Endothelial cell (in vitro differentiated cells): ENCODE results near the gene RRAS2. TPM values are rescaled to one million over a fixed set of nuclear protein-coding genes. Genes with fewer than 3 reads are reported as not detected.

ENCODE experiments used
- DNase-seq: peaks from one replicate; pipeline ENCODE4 v3.0.0; 2021; ENCODE audit warnings: low spot score
- H3K27ac Mint-ChIP-seq: one replicate; pipeline ENCODE4 v1.8.0; 2021; ENCODE audit warnings: mixed read lengths, inconsistent platforms; ENCODE audit not compliant: unreplicated experiment
- H3K27me3 Mint-ChIP-seq: one replicate; pipeline ENCODE4 v1.8.0; 2021; ENCODE audit warnings: mild to moderate bottlenecking, moderate library complexity, mixed read lengths, inconsistent platforms; ENCODE audit not compliant: unreplicated experiment
- H3K36me3 Mint-ChIP-seq: one replicate; pipeline ENCODE4 v1.8.0; 2021; ENCODE audit warnings: mild to moderate bottlenecking, low read depth, mixed read lengths, inconsistent platforms; ENCODE audit not compliant: unreplicated experiment
- H3K4me1 Mint-ChIP-seq: one replicate; pipeline ENCODE4 v1.8.0; 2021; ENCODE audit warnings: mild to moderate bottlenecking, mixed read lengths, inconsistent platforms; ENCODE audit not compliant: unreplicated experiment
- H3K4me3 Mint-ChIP-seq: one replicate; pipeline ENCODE4 v1.8.0; 2021; ENCODE audit warnings: mild to moderate bottlenecking, mixed read lengths, inconsistent platforms; ENCODE audit not compliant: unreplicated experiment
- H3K9me3 Mint-ChIP-seq: one replicate; pipeline ENCODE4 v1.8.0; 2021; ENCODE audit warnings: mixed read lengths, inconsistent platforms; ENCODE audit not compliant: unreplicated experiment
- CTCF ChIP-seq: fragments of 200-600 bp; sonication (generic); IDR thresholded peaks from one replicate; pipeline ENCODE4 v1.5.0; 2021; ENCODE audit warnings: antibody characterized with exemption; ENCODE audit not compliant: unreplicated experiment
- total RNA-seq: library from RNA; stranded (reverse); fragmentation: NEBNext Ultra II Directional; extraction: Animal tissue kit (Norgen Biotek cat#: 25700); gene quantifications from one replicate; pipeline ENCODE4 v1.2.1, GENCODE V29; 2021; ENCODE audit not compliant: unreplicated experiment

The RRAS2 gene
- total RNA-seq, 1 donor from 2014 or later: 59.6 TPM

- Mint-ChIP-seq H3K4me3 (no peak overlapping the region), H3K36me3 (no peaks in the 10 kb centered on the region), H3K27ac (no peak overlapping the region), H3K9me3 (no peaks in the 10 kb centered on the region), H3K4me1 (peaks cover 40% of the 10 kb centered on the region), H3K27me3 (no peaks in the 10 kb centered on the region)
- TF ChIP-seq CTCF: no peak
- no peak for DNase-seq
These were observed 44.9 kb downstream of the RRAS2 start for GRCh38 chr11:14314127-14314526.

GRCh38 chr11:14312736-14313438 is 46.1 kb downstream of the RRAS2 start:
- Mint-ChIP-seq H3K4me3 (no peak overlapping the region), H3K4me1 (peaks cover 36% of the 10 kb centered on the region), H3K36me3 (no peaks in the 10 kb centered on the region), H3K27ac (no peak overlapping the region), H3K9me3 (no peaks in the 10 kb centered on the region), H3K27me3 (no peaks in the 10 kb centered on the region)
- no peak for TF ChIP-seq CTCF
- no peak for DNase-seq

DNA sequence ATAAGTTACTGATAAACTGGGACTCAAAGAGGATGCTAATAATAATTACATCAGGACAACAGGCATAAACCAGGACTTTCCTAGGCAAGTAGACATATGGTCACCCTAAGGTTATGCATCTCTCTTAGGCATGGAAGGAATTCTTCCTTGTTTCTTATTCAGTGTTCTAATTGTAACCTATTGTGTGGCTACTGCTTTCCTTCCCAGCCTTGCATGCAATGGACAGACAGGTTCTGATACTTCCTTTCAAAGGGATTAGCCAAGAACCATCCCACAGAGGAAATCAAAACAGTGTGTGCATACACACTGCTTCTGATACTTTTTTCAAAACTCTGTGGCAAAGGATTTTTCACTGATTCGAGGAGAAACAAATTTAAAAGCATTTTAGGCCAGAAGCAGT is 48.3 kb downstream of the RRAS2 start:
- H3K4me1 Mint-ChIP-seq: peaks cover 42% of the 10 kb centered on the region
- no peaks in the 10 kb centered on the region for H3K36me3 Mint-ChIP-seq
- DNase-seq: no peak
- H3K27me3 Mint-ChIP-seq: peaks cover 1% of the 10 kb centered on the region
- no peaks in the 10 kb centered on the region for H3K9me3 Mint-ChIP-seq
- no peak overlapping the region for H3K27ac Mint-ChIP-seq
- no peak overlapping the region for H3K4me3 Mint-ChIP-seq
- TF ChIP-seq CTCF: no peak

DNA sequence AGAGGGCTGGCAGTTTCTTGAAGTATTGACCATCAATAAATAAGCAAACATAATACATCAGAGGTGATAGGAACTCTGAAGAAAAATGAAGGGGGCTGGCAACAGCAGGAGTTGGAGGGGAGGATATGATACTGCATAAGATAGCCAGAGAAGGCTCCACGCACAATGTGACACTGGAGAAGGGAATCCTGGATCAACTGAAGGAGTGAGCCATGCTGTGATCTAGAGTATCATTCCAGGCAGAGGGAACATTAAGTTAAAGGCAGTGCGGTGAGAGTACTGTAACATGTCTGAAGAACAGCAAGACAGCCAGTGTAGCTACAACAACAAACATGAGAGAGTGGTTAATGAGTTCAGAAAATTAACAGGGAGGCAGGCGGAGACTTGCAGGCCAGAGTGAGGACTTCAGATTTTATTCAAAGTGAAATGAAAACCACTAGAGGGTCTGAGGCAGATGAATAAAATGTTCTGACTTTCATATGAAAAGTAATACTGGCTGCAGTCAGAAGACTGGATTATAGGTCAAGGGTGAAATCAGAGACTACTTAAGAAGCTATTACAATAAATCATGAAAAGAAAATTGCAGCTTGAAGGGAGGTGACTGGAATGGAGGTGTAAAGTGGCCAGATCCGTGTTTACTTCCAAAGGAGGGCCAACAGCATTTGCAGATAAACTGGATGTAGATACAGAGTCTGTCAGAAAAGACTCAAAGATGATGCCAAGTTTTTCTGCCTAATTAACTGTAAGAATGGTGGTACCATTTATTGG is 49.4 kb downstream of the RRAS2 start:
- Mint-ChIP-seq H3K27me3 (peaks cover 1% of the 10 kb centered on the region), H3K36me3 (no peaks in the 10 kb centered on the region), H3K27ac (no peak overlapping the region), H3K4me1 (peaks cover 34% of the 10 kb centered on the region), H3K9me3 (no peaks in the 10 kb centered on the region), H3K4me3 (no peak overlapping the region)
- no peak for DNase-seq
- no peak for TF ChIP-seq CTCF

DNA sequence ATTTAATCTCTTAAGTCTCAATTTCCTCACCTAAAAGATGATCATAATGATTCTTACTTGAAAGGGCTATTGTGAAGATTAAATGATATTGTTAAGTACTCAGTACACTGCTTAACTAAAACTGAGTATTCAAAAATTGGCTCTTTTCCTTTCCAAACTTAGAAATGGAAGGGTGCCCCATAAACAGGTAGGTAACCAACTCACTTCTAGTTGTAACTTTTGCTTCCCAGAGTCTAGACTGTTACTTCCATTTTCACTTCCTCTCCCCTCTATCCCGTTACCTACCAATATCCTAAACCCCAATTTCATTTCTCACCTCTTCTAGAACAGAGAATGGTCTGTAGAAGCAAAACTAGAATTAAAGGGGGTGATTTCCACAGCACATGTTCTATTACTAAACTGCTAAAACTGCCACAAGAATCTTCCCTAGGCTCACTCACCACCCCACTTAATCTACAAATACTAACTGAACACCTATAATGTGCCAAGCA is 50.0 kb downstream of the RRAS2 start:
- Mint-ChIP-seq H3K36me3 (no peaks in the 10 kb centered on the region), H3K27ac (no peak overlapping the region), H3K4me3 (no peak overlapping the region)

More for the DNA sequence above, 50.0 kb downstream of the RRAS2 start:
- no peaks in the 10 kb centered on the region for H3K9me3 Mint-ChIP-seq
- no peak for TF ChIP-seq CTCF
- H3K4me1 Mint-ChIP-seq: peaks cover 29% of the 10 kb centered on the region
- DNase-seq: no peak
- peaks cover 1% of the 10 kb centered on the region for H3K27me3 Mint-ChIP-seq
